Stimulated activated CD8-positive, alpha-beta memory T cell treated with anti-CD3 and anti-CD28 coated beads, Interleukin-7, amount 100 ng/mL, for 48 hours (primary cell): ENCODE results near the gene GLTP.

Experiments used
- DNase-seq, 2 donors: peaks; one replicate each; pipeline ENCODE4 v3.0.0-alpha.2; 2020; ENCODE audit warnings: low read depth in 1 of 2; ENCODE audit errors: extremely low read depth in 1 of 2

GLTP gene

GRCh38 chr12:109844983-109845823, 35.1 kb downstream of the GLTP start:
- peak; percentile 74 to 81 for DNase-seq

GRCh38 chr12:109844091-109844490, 36.2 kb downstream of the GLTP start:
- no peak for DNase-seq

GRCh38 chr12:109842021-109842420, 38.3 kb downstream of the GLTP start:
- no peak for DNase-seq

- no peak for DNase-seq
Observed at GRCh38 chr12:109841356-109841755, 39.0 kb downstream of the GLTP start.

- no peak for DNase-seq
Observed at GRCh38 chr12:109840305-109841074, 39.9 kb downstream of the GLTP start.

- DNase-seq = no peak
Observed at GRCh38 chr12:109839444-109839843, 40.9 kb downstream of the GLTP start.

- DNase-seq = no peak
Observed at GRCh38 chr12:109836916-109837315, 43.4 kb downstream of the GLTP start.

- DNase-seq = no peak
Observed at GRCh38 chr12:109835827-109836226, 44.5 kb downstream of the GLTP start.

GRCh38 chr12:109833307-109834189, 46.8 kb downstream of the GLTP start, which contains the start of gene TRPV4:
Gene TRPV4 (minus strand): TSS chr12:109833398. CDS start chr12:109814796, 18,602 bp downstream.
- DNase-seq = no peak

GRCh38 chr12:109832541-109833306, 47.6 kb downstream of the GLTP start:
- DNase-seq = no peak

GRCh38 chr12:109831929-109832328, 48.4 kb downstream of the GLTP start:
- DNase-seq = no peak

GRCh38 chr12:109831365-109831764, 49.0 kb downstream of the GLTP start:
- DNase-seq = no peak

- no peak for DNase-seq
Observed at GRCh38 chr12:109830718-109831117, 49.6 kb downstream of the GLTP start.

- DNase-seq = no peak
Observed at GRCh38 chr12:109830267-109830666, 50.1 kb downstream of the GLTP start.

- no peak for DNase-seq
Observed at GRCh38 chr12:109829667-109830066, 50.7 kb downstream of the GLTP start.

- no peak for DNase-seq
Observed at GRCh38 chr12:109828754-109829511, 51.4 kb downstream of the GLTP start.

- DNase-seq = no peak
Observed at GRCh38 chr12:109827566-109828550, 52.5 kb downstream of the GLTP start.

GRCh38 chr12:109827080-109827479, 53.3 kb downstream of the GLTP start:
- no peak for DNase-seq
